Upper lobe of left lung (tissue), 4 donors: ENCODE data around the gene LTBP1.

ENCODE experiments used
- CTCF ChIP-seq, 6 experiments: fragments of 450-650 bp in 4 of 6; fragments of 200-600 bp in 2 of 6; sonication (generic) in 2 of 6; IDR thresholded peaks; one replicate each; pipeline ENCODE4 v1.5.1; 2016 to 2019; ENCODE audit warnings: antibody characterized with exemption in 6 of 6
- POLR2A ChIP-seq, 4 donors: fragments of 450-650 bp; IDR thresholded peaks; one replicate each; pipeline ENCODE4 v1.5.1; 2016 to 2017; ENCODE audit warnings: antibody characterized with exemption in 4 of 4, mild to moderate bottlenecking in 2 of 4
- POLR2AphosphoS5 ChIP-seq, 2 donors: sonication (generic); formaldehyde crosslinking; IDR thresholded peaks; one replicate each; pipeline ENCODE4 v1.5.1; 2017; ENCODE audit warnings: antibody characterized with exemption in 2 of 2

GRCh38 chr2:32947076-32947483, 327 bp downstream of the LTBP1 start:
- TF ChIP-seq CTCF (IDR thresholded peaks at IDR 0.05) (no peak), POLR2A (IDR thresholded peaks at IDR 0.05) (no peak), POLR2AphosphoS5 (IDR thresholded peaks at IDR 0.05) (no peak)
